Measurements from ENCODE around the gene EEF1A2.

EEF1A2 gene

DNA sequence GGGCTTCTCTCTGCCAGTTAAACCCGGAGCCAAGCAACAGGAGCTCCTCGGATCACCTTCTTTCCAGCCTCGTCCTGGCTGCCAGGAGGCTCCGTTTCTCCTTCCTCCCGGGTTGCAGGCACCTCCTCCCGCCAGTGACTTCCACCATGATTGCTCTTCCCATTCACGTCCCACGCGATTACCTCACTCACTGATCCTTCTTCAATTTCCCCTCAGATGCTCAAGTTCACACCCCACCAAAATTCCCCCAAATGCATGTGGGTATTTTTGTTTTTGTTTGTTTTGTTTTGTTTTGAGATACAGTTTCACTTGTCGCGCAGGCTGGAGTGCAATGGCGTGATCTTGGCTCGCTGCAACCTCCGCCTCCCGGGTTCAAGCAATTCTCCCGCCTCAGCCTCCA is 51.6 kb downstream of the EEF1A2 start:
- FAIRE-seq = no peak

DNA sequence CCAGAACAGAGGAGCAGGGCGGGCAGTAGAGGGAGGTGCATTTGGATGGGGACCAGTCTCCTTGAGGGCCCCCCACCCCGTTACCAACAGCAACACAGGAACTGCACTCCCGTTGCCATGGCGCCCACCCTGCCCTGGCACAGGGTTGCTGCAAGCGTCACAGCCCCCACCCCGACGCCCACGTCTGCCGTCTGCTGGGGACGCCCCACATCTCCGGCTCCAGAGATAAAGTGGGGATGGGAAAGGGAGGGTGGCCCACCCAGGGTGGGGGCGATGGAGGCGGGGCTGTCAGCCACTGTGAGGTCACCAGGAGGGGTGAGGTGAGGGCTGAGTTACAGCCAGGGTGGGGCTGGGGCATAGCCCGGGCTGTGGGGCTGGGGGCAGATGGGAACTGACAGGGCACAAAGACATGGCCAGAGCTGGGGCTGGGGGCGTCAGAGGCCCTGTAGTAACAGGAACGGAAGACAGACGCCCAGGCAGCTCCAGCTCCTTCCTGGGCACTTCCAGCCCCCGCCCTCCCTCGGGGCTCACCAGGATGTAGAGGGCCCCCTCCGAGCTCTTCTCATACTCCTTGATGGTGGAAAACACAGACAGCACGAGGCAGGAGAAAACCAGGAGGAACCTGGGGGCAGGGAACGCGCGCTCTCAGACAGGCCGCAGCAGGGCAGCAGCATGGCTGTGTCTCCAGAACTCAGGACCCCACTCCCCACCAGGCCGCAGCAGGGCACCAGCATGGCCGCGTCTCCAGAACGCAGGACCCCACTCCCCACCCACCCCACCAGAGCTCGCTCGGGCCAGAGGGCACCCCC is 52.5 kb downstream of the EEF1A2 start:
- FAIRE-seq = no peak

DNA sequence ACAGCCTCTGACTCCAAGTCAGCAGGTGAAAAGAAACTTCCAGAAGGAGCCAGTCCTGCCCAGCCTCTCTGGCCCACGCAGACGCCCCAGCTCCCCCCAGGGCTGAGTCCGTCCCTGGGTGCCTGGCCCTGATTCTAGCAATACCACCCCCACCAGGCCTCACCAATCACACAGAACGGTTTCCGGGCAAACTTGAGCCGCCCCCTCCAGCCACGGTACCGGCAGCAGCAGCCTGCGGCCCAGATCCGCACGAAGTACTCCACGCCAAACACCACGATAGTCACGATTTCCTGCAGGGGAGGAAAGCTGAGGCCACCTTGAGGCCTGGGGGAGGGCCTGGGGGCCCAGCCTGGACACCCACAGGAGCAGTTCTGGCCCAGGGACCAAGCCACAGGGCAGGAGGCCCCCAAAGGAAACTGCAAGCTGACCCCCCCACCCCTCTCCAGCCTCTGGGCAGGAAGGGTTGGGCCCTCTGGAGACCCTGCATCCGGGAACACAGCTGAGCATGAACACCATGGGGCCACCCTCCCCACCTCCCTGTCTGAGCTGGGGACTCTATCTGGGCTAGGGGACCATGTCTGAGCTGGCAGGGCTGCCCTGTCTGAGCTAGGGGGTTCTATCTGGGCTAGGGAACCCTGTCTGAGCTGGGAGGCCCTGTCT is 53.7 kb downstream of the EEF1A2 start:
- no peak for FAIRE-seq

DNA sequence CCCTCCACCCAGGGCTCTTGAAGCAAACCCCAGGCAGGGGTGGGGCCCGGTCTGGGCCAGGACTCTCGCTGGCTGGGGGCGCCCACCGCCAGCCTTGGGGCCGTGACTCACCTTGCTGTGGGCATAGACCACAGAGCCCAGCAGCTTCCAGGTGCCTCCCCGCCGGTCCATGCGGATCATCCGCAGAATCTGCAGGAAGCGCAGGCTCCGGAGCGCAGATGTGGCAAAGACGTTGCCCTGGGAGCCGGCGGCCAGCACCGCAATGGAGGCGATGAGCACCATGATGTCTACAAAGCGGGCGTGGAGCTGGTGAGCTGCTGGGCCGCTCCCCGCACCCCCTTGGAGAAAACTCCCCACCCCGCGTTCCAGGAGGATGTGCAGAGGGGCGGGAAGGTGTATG is 54.3 kb downstream of the EEF1A2 start:
- no peak for FAIRE-seq

DNA sequence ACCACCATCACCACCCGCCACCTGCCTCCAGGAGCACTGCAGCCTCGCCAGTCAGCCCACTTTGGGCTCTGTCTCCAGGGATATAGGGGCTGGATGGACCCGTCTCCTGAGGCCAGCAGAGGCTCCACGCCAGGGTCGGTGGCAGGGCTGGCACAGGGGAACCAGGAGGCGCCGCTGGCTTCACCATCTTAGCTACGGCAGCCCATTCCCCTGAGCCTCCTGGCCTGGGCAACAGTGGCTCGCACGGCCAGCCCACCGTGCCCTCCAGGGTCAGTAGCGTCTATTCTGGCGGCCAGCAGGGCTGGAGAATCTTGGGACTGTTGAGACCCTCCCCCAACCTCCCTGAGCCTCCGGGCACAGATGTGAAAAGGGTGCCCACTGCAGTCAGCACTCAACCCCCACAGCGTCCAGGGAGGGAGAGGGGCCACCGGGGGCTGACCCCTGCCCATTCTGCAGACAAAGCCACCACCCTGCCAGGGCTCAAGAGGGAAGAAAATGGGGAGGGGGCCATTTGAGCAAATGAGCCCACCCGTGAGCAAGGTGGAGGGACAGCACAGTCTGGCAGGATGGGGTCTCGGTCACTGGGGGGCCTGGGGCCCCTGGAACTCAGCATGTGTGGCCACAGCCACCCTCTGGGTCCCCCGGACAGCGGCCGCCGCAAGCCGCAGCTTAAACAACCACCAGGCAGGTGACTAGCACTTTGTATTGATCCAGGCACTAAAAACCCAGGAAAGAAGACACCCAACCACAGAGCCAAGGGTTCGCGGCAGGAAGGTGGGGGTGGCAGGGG is 55.1 kb downstream of the EEF1A2 start:
- FAIRE-seq = no peak

DNA sequence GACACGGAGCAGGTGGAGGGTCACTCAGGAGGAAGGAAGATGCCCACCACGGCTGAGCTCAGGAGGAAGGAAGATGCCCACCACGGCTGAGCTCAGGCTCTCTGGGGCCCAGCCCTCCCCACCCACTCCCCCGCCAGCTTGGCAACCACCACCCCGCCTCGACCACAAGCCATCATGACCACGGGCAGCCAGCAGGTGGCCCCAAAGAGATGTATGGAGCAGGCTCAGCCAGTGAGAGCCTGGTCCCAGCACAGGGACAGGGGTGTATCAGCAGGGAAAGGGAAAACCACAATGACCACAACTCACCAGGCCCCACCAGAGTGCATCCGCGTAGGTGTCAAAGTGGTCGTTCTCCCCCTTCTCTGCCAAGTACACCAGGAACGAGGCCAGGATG is 56.8 kb downstream of the EEF1A2 start:
- no peak for FAIRE-seq

DNA sequence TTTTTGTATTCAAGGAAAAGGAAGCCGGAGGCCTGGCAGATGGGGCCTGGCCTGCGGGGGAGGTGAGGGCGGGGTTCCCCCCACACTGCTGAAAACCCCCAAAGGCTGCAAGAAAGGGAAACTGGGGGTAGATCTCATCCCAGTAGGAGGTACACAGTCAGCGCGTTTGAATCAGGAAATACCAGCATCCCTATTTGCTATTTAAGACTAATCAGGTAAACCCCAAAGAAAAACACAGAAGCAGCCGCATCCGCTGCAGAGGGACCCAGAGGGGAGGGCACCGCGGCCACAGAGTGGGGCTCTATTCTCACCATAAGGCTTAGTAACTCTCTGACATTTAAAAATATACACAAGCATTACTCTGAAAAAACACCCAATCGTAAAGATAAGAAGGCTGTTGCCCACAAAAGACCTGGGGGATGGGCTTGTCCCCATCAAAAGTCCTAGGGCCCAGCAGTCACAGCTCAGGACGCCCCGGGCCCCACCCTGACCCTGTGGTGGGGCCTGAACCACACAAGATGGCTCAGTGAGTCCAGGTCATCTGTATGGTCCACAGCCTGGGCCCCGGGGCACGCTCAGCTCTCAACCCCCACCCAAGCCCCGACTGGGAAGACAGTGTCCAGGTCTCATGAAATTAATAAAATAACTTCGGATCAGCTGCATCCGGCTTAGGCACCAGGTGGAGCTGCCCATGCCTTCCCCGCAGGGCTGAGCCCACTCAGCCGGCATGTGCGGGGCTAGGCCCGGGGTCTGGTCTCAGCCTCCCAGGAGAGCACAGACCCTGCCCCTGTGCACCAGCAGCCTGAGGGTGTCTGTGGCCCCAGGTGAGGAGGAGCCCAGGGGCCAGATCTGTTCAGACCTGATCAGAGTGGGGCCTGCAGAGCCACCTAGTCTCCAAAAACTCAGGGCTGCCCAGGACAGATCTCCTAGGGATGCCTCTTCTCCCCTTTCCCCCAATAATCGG is 57.5 kb downstream of the EEF1A2 start:
- FAIRE-seq = no peak

DNA sequence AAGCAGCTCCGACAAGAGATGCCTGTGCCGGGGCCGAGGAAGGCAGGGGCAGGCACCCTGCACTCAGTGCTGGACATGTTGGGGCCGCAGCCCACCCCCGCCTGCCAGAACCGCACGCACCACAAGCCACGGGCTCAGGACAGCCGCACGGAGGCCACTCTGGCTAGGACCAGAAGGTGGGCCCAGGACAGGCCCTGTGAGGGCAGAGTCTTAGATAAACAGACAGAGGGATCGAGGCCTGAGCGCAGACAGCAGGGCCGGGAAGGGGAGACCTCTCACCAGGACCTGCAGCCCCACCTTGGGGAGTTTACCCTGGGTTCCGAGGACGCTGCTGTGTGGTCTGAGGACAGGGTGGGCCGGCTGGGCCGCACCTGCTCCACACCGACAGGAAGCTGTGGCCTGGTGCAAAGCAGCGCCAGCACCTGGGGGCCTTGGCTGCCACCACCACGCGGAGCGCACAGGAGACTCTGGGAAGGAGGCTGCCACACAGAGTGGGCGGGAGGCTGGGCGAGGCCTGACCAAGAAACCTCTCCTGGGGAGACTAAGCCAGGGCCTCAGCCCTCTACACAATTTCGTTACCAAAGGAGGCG is 58.4 kb downstream of the EEF1A2 start:
- no peak for FAIRE-seq

DNA sequence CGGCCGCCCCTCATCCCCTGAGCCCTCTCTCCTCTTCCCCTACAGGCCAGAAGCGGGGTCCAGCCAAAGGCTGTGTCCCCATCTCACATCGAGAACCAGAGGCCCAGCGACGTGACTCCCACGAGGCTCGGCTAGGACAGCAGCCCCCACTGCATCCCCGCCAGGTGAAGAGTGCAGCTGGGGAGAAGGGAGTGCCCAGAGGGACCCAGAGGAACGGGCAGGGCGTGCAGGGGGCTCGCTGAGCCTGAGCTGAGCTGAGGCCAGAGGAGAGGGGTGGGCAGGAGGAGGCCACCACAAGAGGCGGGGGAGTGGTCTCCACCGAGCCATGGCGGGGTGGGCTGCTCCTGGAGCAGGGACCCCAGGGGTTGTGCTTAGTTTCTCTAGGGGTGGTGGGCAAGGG is 59.0 kb downstream of the EEF1A2 start:
- no peak for FAIRE-seq

DNA sequence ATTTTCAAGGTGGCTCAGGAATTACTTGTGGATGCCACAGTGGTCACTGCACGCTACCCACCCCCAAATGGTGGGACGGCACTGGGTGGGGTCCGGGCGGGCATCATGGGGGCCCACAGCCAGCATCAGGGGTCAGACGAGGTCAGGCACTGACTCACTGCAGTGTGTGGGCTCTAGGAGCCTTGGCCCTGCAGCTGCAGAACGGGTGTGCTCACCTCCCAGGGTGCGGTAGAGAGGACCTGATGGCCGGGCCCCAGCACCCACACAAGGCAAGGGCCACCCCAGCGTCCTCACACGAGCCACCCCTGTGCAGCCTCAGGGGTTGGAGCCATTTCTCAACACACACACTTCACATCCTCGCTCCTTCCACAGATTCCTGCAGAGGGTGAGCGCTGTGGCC is 60.8 kb downstream of the EEF1A2 start:
- FAIRE-seq = no peak
